H1 (cell line): ENCODE data around the gene QDPR. TPM values are rescaled to one million over a fixed set of nuclear protein-coding genes. Genes with fewer than 3 reads are reported as not detected.
A peak's percentile ranks its signal among the peaks of the same experiment; 100 is the strongest.

Experiments
- CTCF ChIA-PET: fragments of 300-600 bp; sonication (Branson Sonifier 250); formaldehyde crosslinking; loops from one replicate; lab custom pipeline; 2021; ENCODE audit not compliant: partially characterized antibody; lab: Charles Lee
- POLR2A ChIA-PET: fragments of 300-600 bp; sonication (Branson Sonifier 250); formaldehyde crosslinking; loops from one replicate; lab custom pipeline; 2021; ENCODE audit warnings: inconsistent platforms; ENCODE audit not compliant: partially characterized antibody; lab: Charles Lee
- DNase-seq, 2 experiments: peaks; one replicate each; pipeline versions ENCODE4 v3.0.0 to v3.0.0-alpha.2; 2010 to 2022; ENCODE audit warnings: low spot score in 2 of 2, low read depth in 1 of 2, mixed read lengths in 1 of 2
- FAIRE-seq: peaks from 2 replicates; lab custom pipeline; 2011; peaks lifted over from hg19 to GRCh38; lab: Jason Lieb, UNC
- H2AFZ ChIP-seq: 2 replicates; pipeline ENCODE4 v1.8.1; 2012; ENCODE audit warnings: low read length, inconsistent platforms
- H2AK5ac ChIP-seq: 2 replicates; pipeline ENCODE4 v1.6.1; 2013; ENCODE audit warnings: low read depth, low read length
- H2BK120ac ChIP-seq: replicated peaks from 2 replicates; pipeline ENCODE3; 2013; ENCODE audit warnings: low read depth, low read length, inconsistent platforms
- H2BK12ac ChIP-seq: 2 replicates; pipeline ENCODE4 v1.6.1; 2013; ENCODE audit warnings: low read depth, low read length
- H2BK15ac ChIP-seq: 2 replicates; pipeline ENCODE4 v1.6.1; 2013; ENCODE audit warnings: low read length
- H2BK20ac ChIP-seq: 2 replicates; pipeline ENCODE4 v1.6.1; 2013; ENCODE audit warnings: low read length
- H2BK5ac ChIP-seq: 2 replicates; pipeline ENCODE4 v1.6.1; 2013; ENCODE audit warnings: low read depth, low read length
- H3K14ac ChIP-seq: 2 replicates; pipeline ENCODE4 v1.6.1; 2013; ENCODE audit warnings: inconsistent platforms; ENCODE audit not compliant: insufficient read length
- H3K18ac ChIP-seq: 2 replicates; pipeline ENCODE4 v1.6.1; 2013; ENCODE audit warnings: low read length; ENCODE audit errors: extremely low read depth
- H3K23ac ChIP-seq: 2 replicates; pipeline ENCODE4 v1.6.1; 2013; ENCODE audit warnings: inconsistent platforms; ENCODE audit not compliant: insufficient read length
- H3K23me2 ChIP-seq: 2 replicates; pipeline ENCODE4 v1.6.1; 2013; ENCODE audit warnings: low read depth, low read length
- H3K27ac ChIP-seq: 2 replicates; pipeline ENCODE4 v1.6.1; 2011; ENCODE audit warnings: low read depth, low read length, inconsistent platforms
- H3K27me3 ChIP-seq, 4 experiments: replicated peaks in 1 of 4; 1 replicate in 1 of 4; 2 replicates in 3 of 4; pipeline versions ENCODE4 v1.6.1 to v1.8.1; 2011 to 2013; ENCODE audit warnings: low read length in 3 of 4, mild to moderate bottlenecking in 3 of 4, inconsistent platforms in 2 of 4, mixed read lengths in 2 of 4, moderate library complexity in 1 of 4; ENCODE audit not compliant: control insufficient read depth in 3 of 4, insufficient read depth in 3 of 4; ENCODE audit errors: extremely low read depth in 1 of 4
- H3K36me3 ChIP-seq, 4 experiments: 2 replicates each; pipeline versions ENCODE4 v1.6.1 to v1.8.1; 2011 to 2013; ENCODE audit warnings: mild to moderate bottlenecking in 4 of 4, low read length in 3 of 4, moderate library complexity in 2 of 4, control low read depth in 1 of 4, inconsistent platforms in 1 of 4; ENCODE audit not compliant: insufficient read depth in 4 of 4, control insufficient read depth in 2 of 4
- H3K4ac ChIP-seq: replicated peaks from 2 replicates; pipeline ENCODE3; 2013; ENCODE audit warnings: low read length, low read depth, mixed read lengths, inconsistent platforms; ENCODE audit not compliant: insufficient read length
- H3K4me1 ChIP-seq, 4 experiments: replicated peaks in 1 of 4; 1 replicate in 1 of 4; 2 replicates in 3 of 4; pipeline versions ENCODE4 v1.6.1 to v1.8.1; 2011 to 2013; ENCODE audit warnings: low read length in 3 of 4, inconsistent platforms in 2 of 4, mixed read lengths in 1 of 4; ENCODE audit not compliant: insufficient read depth in 4 of 4, control insufficient read depth in 3 of 4
- H3K4me2 ChIP-seq, 2 experiments: 2 replicates each; pipeline versions ENCODE4 v1.6.1 to v1.8.1; 2011 to 2013; ENCODE audit warnings: low read depth in 2 of 2, low read length in 2 of 2, control low read depth in 1 of 2, inconsistent platforms in 1 of 2, mild to moderate bottlenecking in 1 of 2; ENCODE audit not compliant: insufficient read depth in 1 of 2
- H3K4me3 ChIP-seq, 4 experiments: fragments of 200-600, 300-600 bp in 1 of 4; sonication (generic), shearing (Covaris generic), sonication (Bioruptor Twin) in 1 of 4; 2 replicates each; pipeline versions ENCODE4 v1.5.1 to v1.8.1; 2011 to 2016; ENCODE audit warnings: low read length in 4 of 4, low read depth in 3 of 4, control low read depth in 2 of 4, inconsistent platforms in 2 of 4, mild to moderate bottlenecking in 2 of 4, mixed read lengths in 1 of 4, moderate library complexity in 1 of 4; ENCODE audit not compliant: insufficient read depth in 2 of 4; ENCODE audit errors: extremely low read depth in 1 of 4
- H3K56ac ChIP-seq: replicated peaks from 2 replicates; pipeline ENCODE3; 2013; ENCODE audit warnings: low read depth, mild to moderate bottlenecking, mixed read lengths, low read length, inconsistent platforms; ENCODE audit not compliant: insufficient read length
- H3K79me1 ChIP-seq: 2 replicates; pipeline ENCODE4 v1.6.1; 2013; ENCODE audit warnings: low read depth, low read length, control low read depth
- H3K79me2 ChIP-seq, 2 experiments: 2 replicates each; pipeline versions ENCODE4 v1.6.1 to v1.8.1; 2012 to 2013; ENCODE audit warnings: low read length in 2 of 2, mild to moderate bottlenecking in 2 of 2, inconsistent platforms in 1 of 2; ENCODE audit not compliant: insufficient read depth in 2 of 2, control insufficient read depth in 1 of 2
- H3K9ac ChIP-seq, 4 experiments: replicated peaks in 1 of 4; 1 replicate in 1 of 4; 2 replicates in 3 of 4; pipeline versions ENCODE4 v1.6.1 to v1.8.1; 2011 to 2013; ENCODE audit warnings: low read depth in 3 of 4, low read length in 3 of 4, control low read depth in 2 of 4, mild to moderate bottlenecking in 2 of 4, moderate library complexity in 2 of 4, inconsistent platforms in 1 of 4; ENCODE audit errors: extremely low read depth in 1 of 4
- H3K9me3 ChIP-seq, 2 experiments: 2 replicates each; pipeline versions ENCODE4 v1.6.1 to v1.8.1; 2012 to 2013; ENCODE audit warnings: mild to moderate bottlenecking in 2 of 2, moderate library complexity in 2 of 2, control low read depth in 1 of 2, inconsistent platforms in 1 of 2, low read depth in 1 of 2, low read length in 1 of 2, mixed read lengths in 1 of 2; ENCODE audit not compliant: insufficient read depth in 2 of 2
- H4K20me1 ChIP-seq, 2 experiments: replicated peaks in 1 of 2; 2 replicates each; pipeline versions ENCODE3 to v1.8.1; 2011 to 2013; ENCODE audit warnings: inconsistent platforms in 2 of 2, low read length in 2 of 2, mild to moderate bottlenecking in 1 of 2; ENCODE audit not compliant: insufficient read depth in 2 of 2, control insufficient read depth in 1 of 2
- H4K5ac ChIP-seq: 2 replicates; pipeline ENCODE4 v1.6.1; 2013; ENCODE audit warnings: low read length, low read depth, mixed read lengths, inconsistent platforms; ENCODE audit not compliant: insufficient read length
- H4K8ac ChIP-seq: 2 replicates; pipeline ENCODE4 v1.8.0; 2013; ENCODE audit warnings: mild to moderate bottlenecking, moderate library complexity, low read length, inconsistent platforms; ENCODE audit not compliant: insufficient read depth; ENCODE audit errors: extremely low read depth
- H4K91ac ChIP-seq: replicated peaks from 2 replicates; pipeline ENCODE3; 2013; ENCODE audit warnings: low read length, mixed read lengths, inconsistent platforms; ENCODE audit not compliant: insufficient read length
- ASH2L ChIP-seq: fragments of 200-600, 300-600 bp; sonication (generic); IDR thresholded peaks from one replicate; pipeline ENCODE4 v1.7.1; 2017; ENCODE audit warnings: low read length
- BCL11A ChIP-seq, 2 experiments: IDR thresholded peaks; one replicate each; pipeline ENCODE4 v1.6.1; 2011; ENCODE audit warnings: low read depth in 2 of 2, low read length in 2 of 2, mild to moderate bottlenecking in 2 of 2
- CREB1 ChIP-seq: IDR thresholded peaks from 2 replicates; pipeline ENCODE4 v1.6.1; 2012; ENCODE audit warnings: inconsistent platforms
- CTBP2 ChIP-seq: IDR thresholded peaks from 2 replicates; pipeline ENCODE4 v1.7.0; 2011; ENCODE audit warnings: borderline replicate concordance, mild to moderate bottlenecking, moderate library complexity, mixed read lengths, low read length; ENCODE audit not compliant: insufficient read depth, insufficient read length
- HDAC2 ChIP-seq, 2 experiments: fragments of 300-600 bp in 1 of 2; sonication (generic) in 1 of 2; IDR thresholded peaks; 2 replicates each; pipeline ENCODE4 v1.6.1; 2011 to 2012; ENCODE audit warnings: low read depth in 2 of 2, low read length in 2 of 2, mild to moderate bottlenecking in 2 of 2, moderate library complexity in 2 of 2, borderline replicate concordance in 1 of 2, inconsistent platforms in 1 of 2
- KDM4A ChIP-seq: IDR thresholded peaks from one replicate; pipeline ENCODE4 v1.7.1; 2012; ENCODE audit warnings: low read depth, mild to moderate bottlenecking, moderate library complexity, low read length, inconsistent platforms; ENCODE audit not compliant: severe bottlenecking
- NANOG ChIP-seq: IDR thresholded peaks from 2 replicates; pipeline ENCODE4 v1.6.1; 2011; ENCODE audit warnings: low read length, low read depth, mild to moderate bottlenecking, inconsistent platforms; ENCODE audit not compliant: insufficient read depth, poor library complexity, severe bottlenecking
- RBBP5 ChIP-seq: IDR thresholded peaks from 2 replicates; pipeline ENCODE4 v1.7.1; 2012; ENCODE audit warnings: low read depth, mild to moderate bottlenecking, inconsistent platforms, low read length, moderate library complexity, borderline replicate concordance
- RFX5 ChIP-seq: IDR thresholded peaks from 2 replicates; pipeline ENCODE4 v1.6.1; 2011; ENCODE audit warnings: low read depth, low read length, improper control_type of control experiment, borderline replicate concordance
- TAF7 ChIP-seq: optimal IDR thresholded peaks from 2 replicates; pipeline ENCODE3; 2011; ENCODE audit warnings: low read depth, mild to moderate bottlenecking, inconsistent platforms, low read length, moderate library complexity, borderline replicate concordance
- TBP ChIP-seq: IDR thresholded peaks from 2 replicates; pipeline ENCODE4 v1.6.1; 2011; ENCODE audit warnings: low read depth, low read length, improper control_type of control experiment
- TEAD4 ChIP-seq: IDR thresholded peaks from 2 replicates; pipeline ENCODE4 v1.6.1; 2012; ENCODE audit warnings: low read depth, low read length, inconsistent platforms, mixed read lengths
- ZNF274 ChIP-seq: IDR thresholded peaks from 2 replicates; pipeline ENCODE4 v1.7.0; 2012; ENCODE audit warnings: low read length, borderline replicate concordance; ENCODE audit errors: extremely low read depth
- WGBS, 2 experiments: shearing (Covaris generic) in 1 of 2; methylation state at CpG; one replicate each; pipeline versions ENCODE4 v1.1.6 to v1.1.7; 2013 to 2015; ENCODE audit warnings: low lambda C conversion rate in 2 of 2, mixed read lengths in 2 of 2, inconsistent platforms in 1 of 2, low coverage in 1 of 2, missing lambda C conversion rate in 1 of 2; ENCODE audit not compliant: insufficient replicate concordance in 2 of 2, insufficient coverage in 1 of 2, insufficient read length in 1 of 2; ENCODE audit errors: extremely low coverage in 1 of 2, missing lambda C conversion rate in 1 of 2; 5-methylcytosine and 5-hydroxymethylcytosine counted together
- polyA plus RNA-seq, 7 experiments: library from polyadenylated mRNA; depleted of rRNA in 3 of 7; stranded (reverse) in 5 of 7; unstranded in 2 of 7; fragments of >200 nt in 5 of 7; fragments of 200-250 nt in 2 of 7; gene quantifications; 1 replicate in 5 of 7; 2 replicates in 1 of 7; 4 replicates in 1 of 7; pipeline versions ENCODE4 v1.2.1 to v1.2.3, GENCODE V29; 2011 to 2013; ENCODE audit warnings: missing spikeins in 2 of 7, mixed read lengths in 2 of 7
- total RNA-seq: library from RNA; stranded (reverse); fragmentation: NEBNext Ultra II Directional; extraction: Animal tissue kit (Norgen Biotek cat#: 25700); gene quantifications from 2 replicates; pipeline ENCODE4 v1.2.1, GENCODE V29; 2021

QDPR gene
- total and polyA plus RNA-seq, 2 of the 8 experiments (the other 6 are each of a cell fraction or from before 2014, with no cell fraction given): 33.6 to 35.9 TPM

GRCh38 chr4:17511509-17511949 lies 361 bp downstream of the QDPR start:
- Histone ChIP-seq H3K23me2 (peaks cover 5% of the 10 kb centered on the region; the same call in 1 of the 2 replicates), H3K4ac (no peak overlapping the region), H4K20me1 (peaks cover 0 to 2% of the 10 kb centered on the region in 2 experiments), H3K27ac (no peak overlapping the region), H2BK12ac (no peak overlapping the region), H3K4me3 (peak overlapping the region; percentile 52 to 89 (median 68)), H4K8ac (no peak overlapping the region; the same call in 1 of the 2 replicates), H4K91ac (no peak overlapping the region), H3K79me1 (no peaks in the 10 kb centered on the region), H3K4me2 (peak overlapping the region; percentile 91 to 98), H2BK120ac (no peak overlapping the region), H2BK5ac (no peak overlapping the region), H2AFZ (peak overlapping the region; percentile 93), H3K18ac (peak overlapping the region; percentile 89), H2AK5ac (no peak overlapping the region), H4K5ac (no peak overlapping the region), H3K9me3 (no peaks in the 10 kb centered on the region), H2BK20ac (no peak overlapping the region), H3K9ac (peak overlapping the region; percentile 49 to 84 (median 60)), H3K36me3 (peaks cover 0 to 7% (median under 1%) of the 10 kb centered on the region in 4 experiments; a peak in 4 of 8 replicates), H3K23ac (no peak overlapping the region), H3K4me1 (peaks cover 0 to 4% (median 0%) of the 10 kb centered on the region in 4 experiments; a peak in 4 of 7 replicates), H3K56ac (no peak overlapping the region), H2BK15ac (no peak overlapping the region), H3K27me3 (peaks cover 0 to 4% (median 0%) of the 10 kb centered on the region in 4 experiments; a peak in 3 of 7 replicates), H3K14ac (no peak overlapping the region), H3K79me2 (no peaks in the 10 kb centered on the region)
- DNase-seq: peak in 1 of 2 experiments; percentile 68
- POLR2A ChIA-PET: interaction anchor here (1.1 to 2.5 kb wide), 5 partner anchors 21 to 298 kb away, joined by 3 to 7 read pairs (median 4); partner anchors contain the start of gene MED28
- CTCF ChIA-PET: interaction anchor here (0.7 to 1.3 kb wide), 2 partner anchors 9 to 38 kb away, joined by 3 read pairs; no protein-coding TSS in a partner anchor
- no peak for FAIRE-seq
- WGBS, 2 experiments: 14% methylated on average over 14 of the region's 32 CpGs; no CpG with 5 or more reads in 1 of the 2 experiments
- no peak for TF ChIP-seq TAF7
- no peak for TF ChIP-seq NANOG
- TF ChIP-seq CREB1: no peak
- no peak for TF ChIP-seq CTBP2
- peak; percentile 90 for TF ChIP-seq ASH2L
- TF ChIP-seq RBBP5: no peak
- TF ChIP-seq BCL11A (IDR thresholded peaks at IDR 0.05; ENCODE audit: low read depth in 2 of 2, low read length in 2 of 2): no peak
- no peak for TF ChIP-seq RFX5
- TF ChIP-seq TEAD4: no peak
- 0 out of 4 replicates have a peak, but pooled peaks of 1 of the 2 experiments have one; percentile 34 for TF ChIP-seq HDAC2 (IDR thresholded peaks at IDR 0.05; ENCODE audit: borderline replicate concordance in 1 of 2, low read depth in 2 of 2, low read length in 2 of 2)
- TF ChIP-seq TBP: no peak
- TF ChIP-seq KDM4A: peak; percentile 79
- no peak for TF ChIP-seq ZNF274
